ENCODE measurements around the gene TSPAN18. TPM values are rescaled to one million over a fixed set of nuclear protein-coding genes. Genes with fewer than 3 reads are reported as not detected.

TSPAN18 gene
- total RNA-seq, 1 donor from 2014 or later, result 25.7 TPM

DNA sequence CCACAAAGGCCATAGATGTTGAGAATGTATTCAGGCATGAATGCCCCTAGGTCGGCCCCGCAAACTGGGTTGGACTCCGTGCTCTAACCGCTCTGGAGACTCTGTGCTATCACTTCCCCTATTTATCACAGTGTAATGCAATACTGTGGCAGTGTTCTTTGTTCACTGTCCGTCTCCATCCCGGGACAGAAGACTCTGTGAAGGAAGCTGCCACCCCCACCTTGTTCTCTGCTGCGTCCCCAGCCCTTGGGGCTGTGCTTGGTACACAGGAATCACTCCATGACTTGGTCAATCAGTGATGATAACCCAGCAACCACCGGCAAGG is 57.6 kb downstream of the TSPAN18 start:
- peaks cover 18% of the 10 kb centered on the region for H3K4me1 Mint-ChIP-seq (ENCODE audit: low read depth)
- no peak overlapping the region for H3K4me3 Mint-ChIP-seq (ENCODE audit: low read depth)
- no peaks in the 10 kb centered on the region for H3K27me3 Mint-ChIP-seq
- H3K9me3 Mint-ChIP-seq (ENCODE audit: low read depth), result no peaks in the 10 kb centered on the region
- no peak overlapping the region for H3K27ac Mint-ChIP-seq
- TF ChIP-seq, protein P1, sequence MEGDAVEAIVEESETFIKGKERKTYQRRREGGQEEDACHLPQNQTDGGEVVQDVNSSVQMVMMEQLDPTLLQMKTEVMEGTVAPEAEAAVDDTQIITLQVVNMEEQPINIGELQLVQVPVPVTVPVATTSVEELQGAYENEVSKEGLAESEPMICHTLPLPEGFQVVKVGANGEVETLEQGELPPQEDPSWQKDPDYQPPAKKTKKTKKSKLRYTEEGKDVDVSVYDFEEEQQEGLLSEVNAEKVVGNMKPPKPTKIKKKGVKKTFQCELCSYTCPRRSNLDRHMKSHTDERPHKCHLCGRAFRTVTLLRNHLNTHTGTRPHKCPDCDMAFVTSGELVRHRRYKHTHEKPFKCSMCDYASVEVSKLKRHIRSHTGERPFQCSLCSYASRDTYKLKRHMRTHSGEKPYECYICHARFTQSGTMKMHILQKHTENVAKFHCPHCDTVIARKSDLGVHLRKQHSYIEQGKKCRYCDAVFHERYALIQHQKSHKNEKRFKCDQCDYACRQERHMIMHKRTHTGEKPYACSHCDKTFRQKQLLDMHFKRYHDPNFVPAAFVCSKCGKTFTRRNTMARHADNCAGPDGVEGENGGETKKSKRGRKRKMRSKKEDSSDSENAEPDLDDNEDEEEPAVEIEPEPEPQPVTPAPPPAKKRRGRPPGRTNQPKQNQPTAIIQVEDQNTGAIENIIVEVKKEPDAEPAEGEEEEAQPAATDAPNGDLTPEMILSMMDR (IDR thresholded peaks at IDR 0.05; ENCODE audit: unreplicated experiment), result no peak
- no peaks in the 10 kb centered on the region for H3K36me3 Mint-ChIP-seq (ENCODE audit: insufficient read depth)
- DNase-seq (ENCODE audit: low spot score, unreplicated experiment), result no peak

DNA sequence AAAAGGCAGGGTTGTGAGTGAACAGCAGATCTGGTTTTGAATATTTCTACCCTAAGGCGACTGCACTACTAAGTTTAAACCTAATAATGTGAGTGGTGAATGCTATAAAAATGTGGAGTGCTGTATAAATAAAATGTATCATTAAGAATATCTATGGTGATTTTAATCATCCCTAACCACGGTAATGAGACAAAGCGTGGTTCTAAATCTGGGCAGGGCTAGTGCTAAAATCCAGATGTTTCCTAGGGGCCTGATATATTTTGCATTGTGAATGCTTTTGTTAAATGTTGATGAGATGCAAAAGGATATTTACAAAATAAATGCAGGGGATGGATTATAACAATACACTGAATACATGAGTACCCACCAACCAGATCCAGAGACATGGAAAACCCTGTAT is 58.1 kb downstream of the TSPAN18 start:
- no peak overlapping the region for H3K27ac Mint-ChIP-seq
- H3K36me3 Mint-ChIP-seq (ENCODE audit: insufficient read depth), result no peaks in the 10 kb centered on the region
- H3K27me3 Mint-ChIP-seq, result no peaks in the 10 kb centered on the region
- no peak overlapping the region for H3K4me3 Mint-ChIP-seq (ENCODE audit: low read depth)
- TF ChIP-seq, protein P1 (IDR thresholded peaks at IDR 0.05; ENCODE audit: unreplicated experiment), result no peak
- peaks cover 17% of the 10 kb centered on the region for H3K4me1 Mint-ChIP-seq (ENCODE audit: low read depth)
- no peaks in the 10 kb centered on the region for H3K9me3 Mint-ChIP-seq (ENCODE audit: low read depth)
- DNase-seq (ENCODE audit: low spot score, unreplicated experiment), result no peak

DNA sequence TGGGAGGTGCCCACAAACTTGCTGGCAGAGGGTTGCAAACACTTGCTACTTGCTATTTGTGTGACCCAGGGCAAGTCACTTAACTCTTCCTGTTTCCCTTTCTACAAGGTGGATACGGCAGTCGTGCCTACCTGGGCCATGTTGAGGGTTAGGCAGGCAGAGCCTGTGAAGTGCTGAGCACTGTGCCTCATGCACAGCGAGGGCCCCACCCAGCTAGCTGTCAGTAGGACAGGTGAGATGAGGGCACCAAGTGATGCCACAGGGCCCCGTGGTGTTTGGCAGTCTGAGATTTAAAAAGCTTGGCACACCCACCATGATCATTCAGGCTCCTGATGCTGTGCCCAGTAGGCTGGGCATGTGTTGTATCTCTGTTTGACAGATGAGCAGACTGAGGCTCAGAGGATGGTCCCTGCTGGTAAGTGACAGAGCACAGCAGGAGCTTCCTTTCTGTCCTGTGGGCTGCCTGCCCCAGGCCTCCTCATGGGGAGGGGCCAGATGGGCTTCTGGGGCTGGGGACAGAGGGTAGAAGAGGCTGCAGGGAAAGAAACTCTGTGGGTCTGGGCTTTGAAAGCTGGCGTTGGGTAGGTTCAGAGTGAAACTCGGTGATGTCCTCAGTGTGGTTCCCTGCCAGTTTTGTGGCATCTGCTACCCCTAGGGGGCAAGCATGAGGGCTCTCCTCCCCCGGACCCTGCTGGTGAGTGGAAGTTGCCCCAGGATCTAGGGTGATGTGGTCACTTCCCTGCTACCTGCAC is 59.3 kb downstream of the TSPAN18 start:
- H3K27ac Mint-ChIP-seq, result no peak overlapping the region

DNA sequence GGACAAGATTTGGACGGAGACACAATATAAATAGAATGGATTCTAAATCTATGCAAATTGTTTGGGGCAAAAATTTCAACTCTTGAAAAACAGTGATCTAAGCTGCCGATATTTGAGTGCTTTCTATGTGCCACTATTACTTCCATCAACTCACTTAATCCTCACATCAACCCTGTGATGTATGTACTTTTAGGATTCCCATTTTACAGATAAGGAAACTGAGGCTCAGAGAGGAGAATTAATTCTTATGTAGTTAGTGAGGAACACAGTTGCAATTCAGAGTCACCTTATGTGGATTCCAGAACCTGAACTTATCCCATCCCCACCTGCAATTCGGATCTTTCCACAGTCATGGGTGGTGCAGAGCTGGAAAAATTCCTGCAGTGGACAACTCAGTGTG is 60.3 kb downstream of the TSPAN18 start:
- no peak overlapping the region for H3K27ac Mint-ChIP-seq
- H3K4me3 Mint-ChIP-seq (ENCODE audit: low read depth), result no peak overlapping the region
- no peaks in the 10 kb centered on the region for H3K9me3 Mint-ChIP-seq (ENCODE audit: low read depth)
- H3K27me3 Mint-ChIP-seq, result no peaks in the 10 kb centered on the region
- TF ChIP-seq, protein P1 (IDR thresholded peaks at IDR 0.05; ENCODE audit: unreplicated experiment), result no peak
- no peaks in the 10 kb centered on the region for H3K36me3 Mint-ChIP-seq (ENCODE audit: insufficient read depth)
- peaks cover 7% of the 10 kb centered on the region for H3K4me1 Mint-ChIP-seq (ENCODE audit: low read depth)
- DNase-seq (ENCODE audit: low spot score, unreplicated experiment), result no peak

More for the DNA sequence above, 59.3 kb downstream of the TSPAN18 start:
- TF ChIP-seq, protein P1 (IDR thresholded peaks at IDR 0.05; ENCODE audit: unreplicated experiment), result peak; percentile 28
- no peak overlapping the region for H3K4me3 Mint-ChIP-seq (ENCODE audit: low read depth)
- DNase-seq (ENCODE audit: low spot score, unreplicated experiment), result no peak
- H3K9me3 Mint-ChIP-seq (ENCODE audit: low read depth), result no peaks in the 10 kb centered on the region
- no peaks in the 10 kb centered on the region for H3K27me3 Mint-ChIP-seq
- H3K36me3 Mint-ChIP-seq (ENCODE audit: insufficient read depth), result no peaks in the 10 kb centered on the region
- peaks cover 7% of the 10 kb centered on the region for H3K4me1 Mint-ChIP-seq (ENCODE audit: low read depth)

DNA sequence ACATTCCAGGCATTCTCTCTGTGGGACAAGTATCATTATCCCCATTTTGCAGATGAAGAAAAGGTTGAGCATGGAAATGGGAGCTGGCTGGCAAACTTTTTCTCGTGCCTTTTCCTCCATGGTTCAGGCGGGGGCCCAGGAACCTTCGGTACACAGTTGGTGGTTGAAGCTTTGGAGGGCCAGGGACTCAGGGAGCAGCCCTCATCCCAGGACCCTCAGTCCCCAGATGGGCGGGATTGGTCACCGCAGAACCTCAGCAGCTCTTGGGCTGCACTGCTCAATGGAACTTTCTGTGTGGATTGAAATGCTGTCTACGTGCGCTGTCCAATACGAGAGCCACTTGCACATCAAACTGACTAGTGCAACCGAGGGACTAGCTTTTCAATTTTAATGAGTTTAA is 61.2 kb downstream of the TSPAN18 start:
- Mint-ChIP-seq H3K4me3 (ENCODE audit: low read depth) (no peak overlapping the region), H3K27ac (no peak overlapping the region), H3K9me3 (ENCODE audit: low read depth) (no peaks in the 10 kb centered on the region), H3K4me1 (ENCODE audit: low read depth) (peaks cover 7% of the 10 kb centered on the region), H3K36me3 (ENCODE audit: insufficient read depth) (no peaks in the 10 kb centered on the region), H3K27me3 (no peaks in the 10 kb centered on the region)
- DNase-seq (ENCODE audit: low spot score, unreplicated experiment), result no peak
- TF ChIP-seq, protein P1 (IDR thresholded peaks at IDR 0.05; ENCODE audit: unreplicated experiment), result no peak
